Measurements from ENCODE around the gene CFAP97.
"Not testable (repeated sequence)": the region's sequence is repeated elsewhere in the genome, so short reads cannot be mapped to it uniquely, and the experiment has no call there.

Gene CFAP97

GRCh38 chr4:185221912-185222311 is 18.1 kb upstream of the CFAP97 start:
- no peak for DNase-seq (ENCODE audit: low spot score)

DNA sequence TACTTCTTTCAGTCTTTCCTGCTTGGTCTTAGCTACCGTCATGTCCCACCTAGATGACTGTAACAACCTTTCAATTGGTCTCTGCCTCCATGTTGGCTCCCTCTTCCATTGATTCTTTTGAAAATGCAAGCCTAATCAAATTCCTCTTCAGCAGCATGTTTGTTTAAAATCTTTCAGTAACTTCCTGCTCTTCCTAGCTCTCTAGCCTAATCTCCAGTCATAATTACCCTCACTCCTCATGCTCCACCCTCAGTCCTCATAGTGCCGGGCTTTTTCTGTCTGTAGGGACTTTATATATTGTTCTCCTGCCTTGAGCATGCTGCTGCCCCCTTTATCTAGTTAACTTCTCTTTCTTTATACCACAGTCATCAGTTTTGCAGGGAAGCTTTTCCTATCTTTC is 17.7 kb upstream of the CFAP97 start:
- DNase-seq (ENCODE audit: low spot score), result no peak

- DNase-seq (ENCODE audit: low spot score), result no peak
Observed at GRCh38 chr4:185219551-185220344, 15.9 kb upstream of the CFAP97 start.

GRCh38 chr4:185218312-185218711 is 14.5 kb upstream of the CFAP97 start:
- no peak for DNase-seq (ENCODE audit: low spot score)

DNA sequence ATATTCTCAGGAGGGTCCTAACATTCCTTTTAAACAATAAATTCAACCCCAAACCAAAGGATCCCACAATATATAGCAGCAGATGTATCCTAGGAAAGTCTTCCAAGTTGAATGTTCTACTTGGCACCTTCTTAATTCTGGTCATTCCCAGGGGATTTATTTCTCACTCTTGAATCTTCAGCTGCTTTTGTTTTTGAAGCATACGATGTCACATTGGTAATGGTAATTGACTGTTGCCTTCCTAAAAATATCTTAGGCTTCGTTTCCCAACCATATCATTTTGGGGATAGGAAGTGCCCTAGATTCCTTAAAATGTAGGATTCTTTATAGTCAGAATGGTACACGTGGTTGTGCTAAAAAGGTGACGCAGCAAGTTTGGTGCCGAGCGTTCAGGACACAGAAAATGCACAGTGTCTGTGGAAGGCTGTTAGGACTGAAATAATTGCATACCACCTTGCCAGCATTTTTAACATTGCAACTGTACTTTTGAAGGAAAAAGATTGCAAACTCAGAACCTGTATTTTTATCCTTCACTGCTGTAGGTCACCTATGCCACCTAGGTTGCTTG is 13.7 kb upstream of the CFAP97 start:
- DNase-seq (ENCODE audit: low spot score), result no peak

DNA sequence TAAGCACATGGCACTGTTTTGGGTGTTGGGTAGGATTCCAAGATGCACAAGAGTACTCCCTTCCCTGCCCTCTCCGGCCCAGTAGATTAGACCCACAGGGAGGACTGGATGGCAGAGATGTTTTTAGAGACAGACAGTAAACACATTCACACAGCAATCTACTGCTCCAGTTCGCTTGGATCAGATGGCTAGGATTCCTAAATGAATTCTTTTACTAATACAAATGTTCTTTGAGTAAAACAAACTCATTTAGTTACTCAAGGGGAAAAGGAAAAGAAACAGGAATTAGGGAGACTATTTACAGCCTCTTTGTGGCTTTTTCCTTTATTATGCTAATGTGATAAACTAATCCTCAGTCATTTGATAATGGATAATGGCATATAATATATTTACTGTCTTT is 11.5 kb upstream of the CFAP97 start:
- no peak for DNase-seq (ENCODE audit: low spot score)

DNA sequence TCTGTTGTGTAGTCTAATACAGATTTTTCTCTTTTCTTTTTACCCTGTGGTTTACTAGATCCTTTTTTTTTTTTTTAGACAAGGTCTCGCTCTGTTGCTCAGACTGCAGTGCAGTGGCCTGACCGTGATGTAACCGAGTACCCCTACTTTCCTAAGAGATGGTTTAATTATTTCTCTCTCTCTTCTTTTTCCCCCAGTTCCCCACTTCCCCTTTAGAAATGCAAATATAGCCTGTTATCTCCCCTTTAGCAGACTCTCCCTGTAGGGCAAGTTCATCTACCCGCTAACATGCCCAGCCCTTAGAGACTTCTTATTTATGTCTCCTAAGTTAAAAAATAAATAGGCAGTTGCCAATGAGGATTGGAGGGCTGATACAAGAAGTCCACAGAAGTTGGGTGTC is 10.1 kb upstream of the CFAP97 start:
- DNase-seq (ENCODE audit: low spot score), result no peak

GRCh38 chr4:185212581-185212980 is 8.8 kb upstream of the CFAP97 start:
- no peak for DNase-seq (ENCODE audit: low spot score)

GRCh38 chr4:185211641-185212040 is 7.8 kb upstream of the CFAP97 start:
- no peak for DNase-seq (ENCODE audit: low spot score)

DNA sequence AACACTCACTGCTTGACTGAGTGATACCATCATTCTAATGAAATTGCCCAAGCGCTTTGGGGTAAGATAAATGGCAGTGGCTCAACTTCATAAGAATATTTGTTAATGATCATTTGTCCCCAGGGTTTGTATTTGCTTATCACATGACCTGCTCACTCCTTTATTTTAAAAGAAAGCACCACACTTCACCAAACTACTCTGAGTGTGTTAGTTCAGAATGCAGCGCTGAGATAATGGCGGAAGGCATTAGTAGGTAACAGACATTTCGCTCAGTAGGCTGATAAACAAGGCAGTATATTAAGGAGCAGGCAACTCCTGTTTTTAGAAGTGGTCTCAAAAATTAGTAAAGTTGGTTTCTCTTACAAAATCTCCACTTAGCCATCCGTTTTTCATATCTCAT is 7.2 kb upstream of the CFAP97 start:
- DNase-seq (ENCODE audit: low spot score), result no peak

DNA sequence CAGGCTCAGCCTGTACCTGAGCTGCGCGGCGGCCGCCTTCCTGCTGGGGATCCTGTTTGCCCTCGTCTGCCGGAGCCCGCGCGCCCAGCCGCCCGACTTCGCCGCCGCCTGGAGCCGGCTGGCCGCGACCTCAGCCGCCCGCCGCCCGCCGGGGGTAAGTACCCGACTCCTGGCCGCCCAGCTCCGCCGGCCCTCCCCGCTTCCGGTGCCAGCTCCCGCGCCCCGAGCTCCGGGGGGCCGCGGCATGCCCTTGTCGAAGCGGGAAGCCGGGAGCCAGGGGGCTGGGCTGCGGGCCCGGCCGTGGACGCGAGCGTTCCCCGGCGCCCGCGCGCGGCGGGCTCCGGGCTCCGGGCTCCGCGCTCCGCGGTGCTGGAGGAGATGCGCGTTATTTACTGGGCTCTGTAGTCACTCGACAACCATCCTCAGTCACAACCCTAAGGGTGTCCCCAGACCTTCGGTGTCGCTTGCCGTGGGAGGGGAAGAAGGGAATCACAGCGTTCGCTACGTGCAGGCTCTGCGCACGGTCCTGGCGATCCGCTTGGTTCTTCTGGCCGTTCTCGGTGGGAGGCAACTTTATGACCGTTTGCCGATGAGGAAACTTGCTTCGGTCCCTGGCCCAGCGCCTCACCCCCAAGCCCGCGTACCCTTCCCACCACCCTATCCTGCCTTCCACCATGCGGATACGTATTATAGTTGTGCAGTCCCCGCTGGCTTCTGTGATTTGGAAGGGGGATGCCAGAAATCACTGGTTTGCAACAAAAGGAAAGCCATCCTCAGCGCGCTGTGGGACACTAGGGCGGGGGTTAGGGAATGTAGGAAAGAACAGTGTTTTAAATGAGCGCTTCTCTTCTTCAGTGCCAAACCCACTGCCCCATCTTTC is 6.5 kb upstream of the CFAP97 start:
- DNase-seq (ENCODE audit: low spot score), result peak; percentile 25

- not testable (repeated sequence) for DNase-seq (ENCODE audit: low spot score)
Observed at GRCh38 chr4:185209852-185210101, 6.0 kb upstream of the CFAP97 start.

DNA sequence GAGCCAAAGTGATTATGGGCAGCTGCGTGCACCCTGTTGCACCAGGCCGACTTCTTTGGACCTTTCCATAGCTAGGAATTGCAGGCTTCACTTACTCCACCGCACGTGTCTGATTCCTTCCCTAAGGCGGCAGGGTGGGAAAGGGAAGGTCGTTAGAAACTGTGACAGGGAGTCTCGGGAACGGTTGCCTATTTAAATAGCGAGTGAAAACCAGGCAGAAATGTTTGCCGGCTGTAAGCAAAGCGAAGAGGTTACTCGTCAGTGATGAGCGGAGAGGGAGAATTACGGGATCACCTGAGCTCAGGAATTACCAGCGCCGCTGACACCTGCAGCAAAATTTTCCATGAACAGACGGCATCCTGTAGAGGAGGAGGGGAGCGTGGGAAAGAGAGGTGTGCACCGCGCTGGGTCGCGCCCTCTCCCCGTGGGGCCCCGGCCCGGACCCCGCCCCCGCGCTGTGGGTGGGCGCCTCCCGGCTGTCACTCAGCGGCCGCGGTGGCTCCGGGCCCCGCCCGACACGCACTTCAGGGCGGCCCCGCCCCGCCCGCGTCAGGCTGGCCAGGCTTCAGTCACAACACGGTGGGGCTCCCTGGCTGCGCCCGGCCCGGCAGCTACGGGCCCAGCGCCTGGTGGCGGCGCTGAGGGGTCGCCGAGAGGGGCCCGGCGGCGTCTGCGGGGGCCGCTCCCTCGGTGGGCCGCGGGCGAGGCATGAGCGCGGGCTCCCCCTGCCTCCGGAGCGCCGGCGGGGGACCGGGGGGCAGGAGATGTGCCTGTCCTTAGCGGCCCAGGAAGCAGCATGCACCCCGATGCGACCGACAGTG is 5.4 kb upstream of the CFAP97 start, which contains the start of gene SNX25:
Gene SNX25, plus strand, starts transcription at position 568 of the 821 bp plus-strand sequence. Its CDS starts 229 bp downstream, at position 797.
- peak; percentile 84 for DNase-seq (ENCODE audit: low spot score)

DNA sequence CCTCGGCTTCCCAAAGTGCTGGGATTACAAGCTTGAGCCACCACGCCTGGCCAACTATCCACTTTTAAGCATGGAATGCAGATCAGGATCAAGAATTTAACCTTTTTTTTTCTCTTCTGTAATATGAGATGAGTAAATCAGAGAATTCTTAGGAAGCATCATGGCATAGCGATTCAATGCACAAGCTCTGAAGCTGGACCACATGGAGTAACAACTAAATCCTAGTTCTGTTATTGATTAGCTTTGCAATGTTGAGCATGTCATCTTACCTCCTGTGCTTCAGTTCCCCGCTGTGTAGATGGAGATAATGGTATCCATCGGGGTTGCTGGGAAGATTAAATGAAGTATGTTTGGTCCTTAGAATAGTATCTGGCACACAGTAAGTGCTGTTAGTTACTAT is 3.7 kb upstream of the CFAP97 start:
- DNase-seq (ENCODE audit: low spot score), result no peak

- no peak for DNase-seq (ENCODE audit: low spot score)
Observed at GRCh38 chr4:185205697-185206342, 2.0 kb upstream of the CFAP97 start.

- DNase-seq (ENCODE audit: low spot score), result not testable (repeated sequence)
Observed at GRCh38 chr4:185205073-185205472, 1.3 kb upstream of the CFAP97 start.

- DNase-seq (ENCODE audit: low spot score), result no peak
Observed at GRCh38 chr4:185204238-185204910, 574 bp upstream of the CFAP97 start.

DNA sequence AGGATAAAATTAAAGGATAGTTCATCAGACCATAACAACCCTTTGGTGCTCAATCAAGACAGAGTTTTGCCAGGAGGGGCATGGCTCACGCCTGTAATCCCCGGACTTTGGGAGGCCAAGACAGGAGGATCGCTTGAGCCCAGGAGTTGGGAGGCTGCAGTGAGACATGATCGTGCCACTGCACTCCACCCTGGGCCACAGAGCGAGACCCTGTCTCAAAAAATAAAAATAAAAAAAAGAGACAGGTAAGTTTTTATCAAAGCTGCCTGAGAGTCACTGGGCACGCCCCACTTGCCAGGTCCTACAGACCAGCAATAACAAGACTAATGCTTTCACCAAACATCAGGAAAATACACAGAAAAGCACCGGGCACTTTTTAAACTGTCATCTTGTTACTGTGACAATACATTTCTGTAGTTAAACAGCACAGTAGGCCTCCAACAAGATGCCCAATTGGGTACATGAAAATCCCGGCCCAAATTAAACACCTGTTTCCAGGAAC is 765 bp downstream of the CFAP97 start:
- DNase-seq (ENCODE audit: low spot score), result no peak

GRCh38 chr4:185201977-185202962 is 1.5 kb downstream of the CFAP97 start:
- DNase-seq (ENCODE audit: low spot score), result peak; percentile 16

- DNase-seq (ENCODE audit: low spot score), result not testable (repeated sequence)
Observed at GRCh38 chr4:185198189-185198588, 5.6 kb downstream of the CFAP97 start.

Measured in CD4-positive, alpha-beta T cell treated with Interleukin-6 at 100 ng/mL for 8 hours (primary cell).